Measurements from ENCODE around the gene ACVRL1.

ACVRL1 gene

DNA sequence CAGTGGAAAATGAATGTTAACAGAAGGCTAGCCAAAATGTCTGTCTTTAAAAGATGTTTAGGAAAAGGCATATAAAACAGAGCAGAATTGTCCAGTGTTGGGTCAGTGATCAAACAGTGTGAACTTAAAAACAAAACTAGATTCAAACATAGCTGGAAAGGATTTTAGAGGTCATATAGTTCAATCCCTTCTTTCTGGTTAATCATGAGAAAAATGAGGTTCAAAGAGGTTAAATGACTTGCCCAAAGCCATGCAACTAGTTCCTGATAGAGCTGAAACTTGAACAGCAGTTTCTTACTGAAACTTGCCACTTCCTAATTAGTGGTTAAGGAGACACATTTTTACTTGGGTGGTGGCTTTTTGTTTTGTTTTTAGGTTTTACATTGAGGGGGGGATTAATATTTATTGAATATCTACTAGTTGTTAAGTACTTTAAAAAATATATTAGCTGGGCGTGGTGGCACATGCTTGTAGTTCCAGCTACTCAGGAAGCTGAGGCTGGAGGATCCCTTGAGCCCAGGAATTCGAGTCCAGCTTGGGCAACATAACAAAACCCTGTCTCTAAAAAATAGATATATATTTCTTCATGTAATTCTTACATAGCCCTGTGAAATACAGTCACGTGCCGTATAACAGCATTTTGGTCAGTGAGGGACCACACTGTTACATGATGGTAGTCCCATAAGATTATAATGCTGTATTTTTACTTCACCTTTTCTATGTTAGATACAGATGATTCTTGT, 64.5 kb downstream of the ACVRL1 start:
- DNase-seq: no peak

DNA sequence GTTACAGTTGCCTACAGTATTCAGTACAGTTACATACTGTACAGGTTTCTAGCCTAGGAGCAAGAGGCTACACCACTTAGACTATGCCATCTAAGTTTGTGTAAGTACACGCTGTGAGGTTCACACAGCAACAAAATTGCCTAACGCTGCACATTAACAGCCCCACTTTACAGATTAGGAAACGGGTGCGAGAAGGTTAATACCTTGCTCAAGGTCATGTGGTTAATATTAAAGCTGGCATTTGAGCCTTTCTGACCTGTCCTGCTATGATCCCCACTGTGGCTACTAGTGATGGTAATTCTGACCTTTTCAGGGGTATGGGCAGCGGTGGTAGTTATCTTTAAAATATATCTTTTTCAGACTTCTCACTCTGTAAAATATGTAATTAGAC, 65.1 kb downstream of the ACVRL1 start:
- no peak for DNase-seq

- no peak for DNase-seq
These were observed 65.6 kb downstream of the ACVRL1 start for GRCh38 chr12:51972849-51973273.
